ENCODE data around the gene PI4K2B.

DNA sequence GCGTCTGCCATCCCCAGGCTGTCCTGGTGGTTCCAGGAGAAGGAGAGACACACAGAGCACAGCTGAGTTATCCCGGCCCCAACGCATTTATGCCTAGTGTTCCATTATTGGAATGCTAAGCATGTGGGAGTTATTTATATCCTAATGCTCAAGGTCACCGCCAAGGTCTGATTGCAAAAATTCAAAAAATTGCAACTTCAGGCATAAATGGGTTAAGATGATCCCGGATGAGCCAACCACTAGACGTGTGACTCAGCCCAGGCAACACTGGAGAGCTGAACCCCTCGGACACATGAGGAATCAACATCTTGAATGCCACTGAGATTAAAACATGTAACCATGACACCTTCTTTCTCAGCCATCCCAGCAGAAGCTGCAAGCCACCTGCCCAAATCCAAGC, 74.9 kb downstream of the PI4K2B start:
- TF ChIP-seq, protein P1, sequence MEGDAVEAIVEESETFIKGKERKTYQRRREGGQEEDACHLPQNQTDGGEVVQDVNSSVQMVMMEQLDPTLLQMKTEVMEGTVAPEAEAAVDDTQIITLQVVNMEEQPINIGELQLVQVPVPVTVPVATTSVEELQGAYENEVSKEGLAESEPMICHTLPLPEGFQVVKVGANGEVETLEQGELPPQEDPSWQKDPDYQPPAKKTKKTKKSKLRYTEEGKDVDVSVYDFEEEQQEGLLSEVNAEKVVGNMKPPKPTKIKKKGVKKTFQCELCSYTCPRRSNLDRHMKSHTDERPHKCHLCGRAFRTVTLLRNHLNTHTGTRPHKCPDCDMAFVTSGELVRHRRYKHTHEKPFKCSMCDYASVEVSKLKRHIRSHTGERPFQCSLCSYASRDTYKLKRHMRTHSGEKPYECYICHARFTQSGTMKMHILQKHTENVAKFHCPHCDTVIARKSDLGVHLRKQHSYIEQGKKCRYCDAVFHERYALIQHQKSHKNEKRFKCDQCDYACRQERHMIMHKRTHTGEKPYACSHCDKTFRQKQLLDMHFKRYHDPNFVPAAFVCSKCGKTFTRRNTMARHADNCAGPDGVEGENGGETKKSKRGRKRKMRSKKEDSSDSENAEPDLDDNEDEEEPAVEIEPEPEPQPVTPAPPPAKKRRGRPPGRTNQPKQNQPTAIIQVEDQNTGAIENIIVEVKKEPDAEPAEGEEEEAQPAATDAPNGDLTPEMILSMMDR (IDR thresholded peaks at IDR 0.05; ENCODE audit: low read depth, low read length), result no peak
- no peak for TF ChIP-seq MYC (IDR thresholded peaks at IDR 0.05; ENCODE audit: low read depth, low read length)

Data from NB4 (cell line).